Measurements from ENCODE around the gene UBXN11.
A peak's percentile ranks its signal among the peaks of the same experiment; 100 is the strongest.

Gene UBXN11

DNA sequence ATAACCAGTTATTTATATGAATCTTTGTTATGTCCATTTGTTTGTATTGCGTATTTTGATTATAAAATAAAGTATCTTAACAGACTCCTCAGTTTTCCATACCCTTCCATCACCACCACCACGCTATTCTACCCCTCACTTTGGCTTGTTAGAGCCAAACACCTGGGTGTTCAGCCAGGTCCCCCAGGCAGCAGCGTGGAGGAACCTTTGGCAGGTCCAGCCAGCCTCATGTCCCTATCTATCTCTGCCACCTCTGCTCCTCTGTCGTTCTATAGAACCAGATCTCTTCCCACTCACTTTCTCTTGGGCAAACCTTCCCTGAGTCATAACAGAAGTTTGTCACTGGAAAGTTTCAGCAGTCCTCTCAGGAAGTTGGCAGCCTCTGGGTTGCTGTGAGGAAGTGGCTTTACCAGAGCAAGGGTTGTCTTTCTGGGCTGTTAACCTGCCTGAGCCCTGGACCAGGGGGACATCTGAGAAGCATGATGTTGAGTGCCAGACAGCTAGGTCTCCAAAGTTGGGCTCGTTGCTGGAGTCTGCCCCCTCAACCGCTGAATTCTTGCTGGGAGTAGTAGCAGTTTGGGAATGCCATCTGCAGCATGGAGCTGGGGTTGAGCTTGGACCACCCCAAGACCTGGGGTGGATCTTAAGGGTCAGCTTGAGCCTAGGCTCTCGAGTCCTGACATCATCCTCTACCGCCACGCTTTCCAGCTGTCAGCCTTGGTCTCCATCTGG, 27.5 kb downstream of the UBXN11 start:
- H3K4me1 ChIP-seq (ENCODE audit: control insufficient read depth, insufficient read depth, low read length), result peaks cover 13% of the 10 kb centered on the region
- H3K27ac ChIP-seq (ENCODE audit: low read length), result no peak overlapping the region
- peaks cover 16% of the 10 kb centered on the region; the same call in 1 of the 2 replicates for H3K36me3 ChIP-seq (ENCODE audit: control insufficient read depth, insufficient read depth, low read length)
- WGBS (ENCODE audit: insufficient coverage, insufficient read length), result no CpG with 5 or more reads among the region's 9 CpGs
- no peaks in the 10 kb centered on the region for H3K27me3 ChIP-seq (ENCODE audit: control insufficient read depth, insufficient read depth, low read length)
- no peaks in the 10 kb centered on the region for H3K9me3 ChIP-seq (ENCODE audit: control insufficient read depth, insufficient read depth, low read length)
- peak overlapping the region; percentile 73; the same call in 1 of the 2 replicates for H3K4me3 ChIP-seq (ENCODE audit: low read length)
- no peak for DNase-seq (ENCODE audit: low read depth, low spot score)

DNA sequence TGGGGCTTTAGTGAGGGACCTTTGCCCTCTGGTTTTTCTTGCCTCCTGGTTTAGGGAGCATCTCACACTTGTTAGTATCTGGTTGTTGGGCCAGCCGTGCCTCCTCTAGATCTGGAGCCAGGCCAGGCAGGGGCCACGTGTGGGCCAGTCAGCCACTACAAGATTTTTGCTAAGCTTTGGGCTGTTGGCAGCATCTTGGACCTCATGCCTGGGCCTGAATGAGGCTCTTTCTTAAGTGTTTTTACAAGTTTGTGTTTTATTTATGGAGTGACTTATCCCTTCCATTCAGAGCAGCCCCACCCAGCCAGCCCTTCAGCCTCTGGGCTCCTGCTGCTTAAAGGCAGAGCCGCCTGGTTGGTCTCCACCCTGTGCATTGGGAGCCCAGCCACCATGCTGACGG, 28.1 kb downstream of the UBXN11 start:
- Histone ChIP-seq H3K36me3 (ENCODE audit: control insufficient read depth, insufficient read depth, low read length) (peaks cover 16% of the 10 kb centered on the region; the same call in 1 of the 2 replicates), H3K27ac (ENCODE audit: low read length) (no peak overlapping the region), H3K4me3 (ENCODE audit: low read length) (no peak overlapping the region), H3K4me1 (ENCODE audit: control insufficient read depth, insufficient read depth, low read length) (peaks cover 13% of the 10 kb centered on the region), H3K9me3 (ENCODE audit: control insufficient read depth, insufficient read depth, low read length) (no peaks in the 10 kb centered on the region), H3K27me3 (ENCODE audit: control insufficient read depth, insufficient read depth, low read length) (no peaks in the 10 kb centered on the region)
- DNase-seq (ENCODE audit: low read depth, low spot score), result no peak
- no CpG with 5 or more reads among the region's 4 CpGs for WGBS (ENCODE audit: insufficient coverage, insufficient read length)

DNA sequence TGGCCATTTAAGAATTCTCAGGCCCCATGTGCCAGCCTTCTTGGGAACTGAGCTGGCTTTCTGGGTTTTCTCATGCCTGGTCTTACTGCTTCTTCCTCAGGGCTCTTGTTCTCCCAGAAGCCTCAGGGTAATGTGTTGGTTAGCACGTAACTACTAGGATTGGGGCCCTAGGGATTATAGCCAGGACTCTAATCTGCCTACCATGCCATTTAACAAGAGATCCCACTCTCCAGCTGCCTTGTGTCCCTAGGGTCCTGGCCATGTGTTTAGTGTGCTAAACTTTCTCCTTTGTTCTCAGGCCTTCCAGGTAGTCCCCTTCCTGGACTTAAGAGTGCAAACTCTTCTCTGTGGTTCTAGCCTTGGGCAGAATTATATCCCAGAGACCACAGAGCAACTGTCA, 28.7 kb downstream of the UBXN11 start:
- DNase-seq (ENCODE audit: low read depth, low spot score), result no peak
- H3K9me3 ChIP-seq (ENCODE audit: control insufficient read depth, insufficient read depth, low read length), result no peaks in the 10 kb centered on the region
- H3K4me3 ChIP-seq (ENCODE audit: low read length), result no peak overlapping the region
- peaks cover 16% of the 10 kb centered on the region; the same call in 1 of the 2 replicates for H3K36me3 ChIP-seq (ENCODE audit: control insufficient read depth, insufficient read depth, low read length)
- H3K27me3 ChIP-seq (ENCODE audit: control insufficient read depth, insufficient read depth, low read length), result no peaks in the 10 kb centered on the region
- WGBS (ENCODE audit: insufficient coverage, insufficient read length), result no CpG with 5 or more reads among the region's 1 CpG
- no peak overlapping the region for H3K27ac ChIP-seq (ENCODE audit: low read length)
- H3K4me1 ChIP-seq (ENCODE audit: control insufficient read depth, insufficient read depth, low read length), result peaks cover 12% of the 10 kb centered on the region

GRCh38 chr1:26277261-26277661, 29.2 kb downstream of the UBXN11 start:
- peaks cover 7% of the 10 kb centered on the region for H3K4me1 ChIP-seq (ENCODE audit: control insufficient read depth, insufficient read depth, low read length)
- no peak for DNase-seq (ENCODE audit: low read depth, low spot score)
- H3K27ac ChIP-seq (ENCODE audit: low read length), result no peak overlapping the region
- no peaks in the 10 kb centered on the region for H3K9me3 ChIP-seq (ENCODE audit: control insufficient read depth, insufficient read depth, low read length)
- H3K4me3 ChIP-seq (ENCODE audit: low read length), result no peak overlapping the region
- H3K36me3 ChIP-seq (ENCODE audit: control insufficient read depth, insufficient read depth, low read length), result peaks cover 16% of the 10 kb centered on the region; the same call in 1 of the 2 replicates
- no peaks in the 10 kb centered on the region for H3K27me3 ChIP-seq (ENCODE audit: control insufficient read depth, insufficient read depth, low read length)
- no CpG with 5 or more reads among the region's 3 CpGs for WGBS (ENCODE audit: insufficient coverage, insufficient read length)

DNA sequence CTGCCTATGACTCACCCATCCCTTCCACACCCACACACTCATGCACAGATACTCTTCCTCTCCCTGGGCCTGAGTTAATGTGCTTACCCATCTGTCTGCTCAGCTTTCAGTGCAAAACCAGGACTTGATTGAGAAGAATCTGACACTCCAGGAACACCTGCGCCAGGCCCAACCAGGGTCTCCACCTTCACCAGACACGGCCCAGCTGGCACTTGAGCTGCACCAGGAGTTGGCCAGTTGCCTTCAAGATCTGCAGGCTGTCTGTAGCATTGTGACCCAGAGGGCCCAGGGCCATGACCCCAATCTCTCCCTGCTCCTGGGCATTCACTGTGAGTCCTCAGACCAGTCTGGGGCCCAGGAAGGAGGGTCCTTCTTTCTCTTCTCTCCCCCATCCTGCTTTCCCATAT, 30.0 kb downstream of the UBXN11 start:
- Histone ChIP-seq H3K9me3 (ENCODE audit: control insufficient read depth, insufficient read depth, low read length) (no peaks in the 10 kb centered on the region), H3K36me3 (ENCODE audit: control insufficient read depth, insufficient read depth, low read length) (peaks cover 22% of the 10 kb centered on the region; the same call in 1 of the 2 replicates), H3K4me1 (ENCODE audit: control insufficient read depth, insufficient read depth, low read length) (peaks cover 3% of the 10 kb centered on the region), H3K4me3 (ENCODE audit: low read length) (no peak overlapping the region), H3K27ac (ENCODE audit: low read length) (no peak overlapping the region), H3K27me3 (ENCODE audit: control insufficient read depth, insufficient read depth, low read length) (no peaks in the 10 kb centered on the region)
- WGBS (ENCODE audit: insufficient coverage, insufficient read length), result no CpG with 5 or more reads among the region's 2 CpGs
- DNase-seq (ENCODE audit: low read depth, low spot score), result no peak

- Histone ChIP-seq H3K4me1 (ENCODE audit: control insufficient read depth, insufficient read depth, low read length) (no peaks in the 10 kb centered on the region; the same call in none of the 2 replicates), H3K4me3 (ENCODE audit: low read length) (no peak overlapping the region), H3K27ac (ENCODE audit: low read length) (no peak overlapping the region), H3K9me3 (ENCODE audit: control insufficient read depth, insufficient read depth, low read length) (no peaks in the 10 kb centered on the region), H3K36me3 (ENCODE audit: control insufficient read depth, insufficient read depth, low read length) (peaks cover 24% of the 10 kb centered on the region), H3K27me3 (ENCODE audit: control insufficient read depth, insufficient read depth, low read length) (no peaks in the 10 kb centered on the region)
- DNase-seq (ENCODE audit: low read depth, low spot score), result peak; percentile 92
- no CpG with 5 or more reads among the region's 3 CpGs for whole genome bisulfite sequencing (ENCODE audit: insufficient coverage, insufficient read length)
Observed at GRCh38 chr1:26275580-26276431, 30.6 kb downstream of the UBXN11 start.

DNA sequence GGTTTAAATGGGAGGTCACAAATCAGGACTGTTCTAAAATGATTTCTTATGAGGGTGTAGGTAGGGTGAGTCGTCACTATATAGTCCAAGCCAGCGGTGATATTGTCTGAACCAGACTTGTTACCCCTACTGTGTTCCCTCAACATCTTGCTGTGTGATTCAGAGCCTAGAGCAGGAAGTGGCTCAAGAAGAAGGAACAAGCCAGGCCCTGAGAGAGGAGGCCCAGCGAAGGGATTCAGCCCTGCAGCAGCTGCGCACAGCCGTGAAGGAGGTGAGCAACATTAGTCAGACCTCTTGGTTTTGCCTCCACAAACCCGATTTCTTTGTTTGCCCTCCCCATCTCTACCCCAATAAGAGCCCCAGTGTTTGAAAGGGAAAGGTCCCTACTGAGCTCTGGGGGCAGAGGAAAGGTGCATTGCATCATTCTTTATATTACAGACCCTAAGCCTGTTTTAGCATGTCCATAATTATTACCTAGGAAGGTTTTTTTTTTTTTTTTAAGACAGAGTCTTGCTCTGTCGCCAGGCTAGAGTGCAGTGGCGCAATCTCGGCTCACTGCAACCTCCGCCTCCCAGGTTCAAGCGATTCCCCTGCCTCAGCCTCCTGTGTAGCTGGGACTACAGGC, 31.5 kb downstream of the UBXN11 start:
- WGBS (ENCODE audit: insufficient coverage, insufficient read length), result no CpG with 5 or more reads among the region's 11 CpGs
- DNase-seq (ENCODE audit: low read depth, low spot score), result no peak

GRCh38 chr1:26269198-26269550, 37.3 kb downstream of the UBXN11 start:
- Histone ChIP-seq H3K9me3 (ENCODE audit: control insufficient read depth, insufficient read depth, low read length) (no peaks in the 10 kb centered on the region; the same call in 1 of the 2 replicates), H3K4me3 (ENCODE audit: low read length) (no peak overlapping the region), H3K27me3 (ENCODE audit: control insufficient read depth, insufficient read depth, low read length) (no peaks in the 10 kb centered on the region), H3K4me1 (ENCODE audit: control insufficient read depth, insufficient read depth, low read length) (no peaks in the 10 kb centered on the region), H3K27ac (ENCODE audit: low read length) (no peak overlapping the region), H3K36me3 (ENCODE audit: control insufficient read depth, insufficient read depth, low read length) (peaks cover 24% of the 10 kb centered on the region)
- no CpG with 5 or more reads among the region's 4 CpGs for WGBS (ENCODE audit: insufficient coverage, insufficient read length)
- DNase-seq (ENCODE audit: low read depth, low spot score), result no peak

More for the DNA sequence above, 31.5 kb downstream of the UBXN11 start:
- H3K4me1 ChIP-seq (ENCODE audit: control insufficient read depth, insufficient read depth, low read length), result no peaks in the 10 kb centered on the region; the same call in none of the 2 replicates
- H3K27ac ChIP-seq (ENCODE audit: low read length), result no peak overlapping the region
- H3K36me3 ChIP-seq (ENCODE audit: control insufficient read depth, insufficient read depth, low read length), result peaks cover 26% of the 10 kb centered on the region
- no peaks in the 10 kb centered on the region for H3K9me3 ChIP-seq (ENCODE audit: control insufficient read depth, insufficient read depth, low read length)
- no peaks in the 10 kb centered on the region for H3K27me3 ChIP-seq (ENCODE audit: control insufficient read depth, insufficient read depth, low read length)
- H3K4me3 ChIP-seq (ENCODE audit: low read length), result no peak overlapping the region

DNA sequence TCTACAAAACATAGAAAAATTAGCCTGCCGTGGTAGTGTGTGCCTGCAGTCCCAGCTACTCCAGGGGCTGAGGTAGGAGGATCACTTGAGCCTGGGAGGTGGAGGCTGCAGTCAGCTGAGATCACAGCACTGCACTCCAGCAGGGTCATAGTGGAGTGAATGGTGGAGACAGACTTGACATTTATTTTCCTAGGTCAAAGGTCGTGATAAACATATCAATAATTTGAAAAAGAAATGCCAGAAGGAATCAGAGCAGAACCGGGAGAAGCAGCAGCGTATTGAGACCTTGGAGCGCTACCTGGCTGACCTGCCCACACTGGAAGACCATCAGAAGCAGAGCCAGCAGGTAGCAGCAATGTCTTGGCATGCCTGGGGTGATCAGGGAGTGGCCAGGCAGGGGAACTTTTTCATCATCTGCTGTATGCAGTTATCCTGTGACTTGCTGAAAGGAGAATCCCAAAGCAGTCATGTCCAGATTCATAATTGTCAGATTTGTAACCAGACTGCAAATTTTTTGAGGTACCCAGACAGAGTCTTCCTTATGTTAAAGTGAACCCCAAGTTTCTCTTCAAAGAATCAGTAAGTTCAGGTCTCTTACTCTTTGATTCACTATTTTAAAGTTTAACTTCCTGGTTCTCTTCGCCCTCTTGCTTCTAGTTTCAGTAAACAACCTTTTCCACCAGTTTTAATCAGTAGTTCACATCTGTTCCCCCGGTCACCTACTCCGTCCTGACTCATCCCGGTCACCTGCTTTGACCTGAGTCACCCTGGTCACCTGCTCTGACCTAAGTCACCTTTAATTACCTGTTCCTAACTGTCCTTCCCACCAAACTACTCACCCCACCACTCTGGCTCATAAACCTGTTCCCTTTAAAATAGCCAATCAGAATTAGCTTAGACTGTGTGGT, 37.9 kb downstream of the UBXN11 start:
- no peak overlapping the region for H3K27ac ChIP-seq (ENCODE audit: low read length)
- WGBS (ENCODE audit: insufficient coverage, insufficient read length), result no CpG with 5 or more reads among the region's 9 CpGs
- no peak for DNase-seq (ENCODE audit: low read depth, low spot score)

More for the DNA sequence above, 37.9 kb downstream of the UBXN11 start:
- no peaks in the 10 kb centered on the region for H3K27me3 ChIP-seq (ENCODE audit: control insufficient read depth, insufficient read depth, low read length)
- no peaks in the 10 kb centered on the region; the same call in 1 of the 2 replicates for H3K9me3 ChIP-seq (ENCODE audit: control insufficient read depth, insufficient read depth, low read length)
- no peak overlapping the region for H3K4me3 ChIP-seq (ENCODE audit: low read length)
- no peaks in the 10 kb centered on the region for H3K4me1 ChIP-seq (ENCODE audit: control insufficient read depth, insufficient read depth, low read length)
- H3K36me3 ChIP-seq (ENCODE audit: control insufficient read depth, insufficient read depth, low read length), result peaks cover 24% of the 10 kb centered on the region
